Kidney (tissue), 14 donors: ENCODE results near the gene SLC22A23. TPM values are rescaled to one million over a fixed set of nuclear protein-coding genes. Genes with fewer than 3 reads are reported as not detected.
A peak's percentile ranks its signal among the peaks of the same experiment; 100 is the strongest.

Source experiments
- DNase-seq, 5 donors: peaks; one replicate each; pipeline ENCODE4 v3.0.0-alpha.2; 2013 to 2020
- FAIRE-seq: peaks from 2 replicates; lab custom pipeline; 2012; peaks lifted over from hg19 to GRCh38; lab: Jason Lieb, UNC
- H3K27ac ChIP-seq, 2 donors: one replicate each; pipeline ENCODE4 v1.7.0; 2013; ENCODE audit warnings: low read depth in 2 of 2, low read length in 2 of 2, inconsistent platforms in 1 of 2
- H3K27me3 ChIP-seq: one replicate; pipeline ENCODE4 v1.7.1; 2013; ENCODE audit warnings: low read length, inconsistent platforms; ENCODE audit not compliant: control insufficient read depth, insufficient read depth
- H3K36me3 ChIP-seq, 3 donors: one replicate each; pipeline versions ENCODE4 v1.7.0 to v1.7.1; 2013; ENCODE audit warnings: low read length in 3 of 3, control low read depth in 1 of 3, inconsistent platforms in 1 of 3; ENCODE audit not compliant: insufficient read depth in 3 of 3, control insufficient read depth in 2 of 3
- H3K4me1 ChIP-seq, 3 donors: one replicate each; pipeline versions ENCODE4 v1.7.0 to v1.7.1; 2013; ENCODE audit warnings: low read length in 3 of 3, inconsistent platforms in 1 of 3, low read depth in 1 of 3; ENCODE audit not compliant: control insufficient read depth in 2 of 3, insufficient read depth in 2 of 3
- H3K4me3 ChIP-seq, 3 donors: one replicate each; pipeline versions ENCODE4 v1.7.0 to v1.8.1; 2013; ENCODE audit warnings: low read length in 3 of 3, control low read depth in 1 of 3, inconsistent platforms in 1 of 3
- H3K9ac ChIP-seq, 3 donors: one replicate each; pipeline versions ENCODE4 v1.7.0 to v1.7.1; 2013; ENCODE audit warnings: low read length in 3 of 3, control low read depth in 1 of 3, inconsistent platforms in 1 of 3
- H3K9me3 ChIP-seq, 3 donors: one replicate each; pipeline versions ENCODE4 v1.7.0 to v1.7.1; 2013; ENCODE audit warnings: low read length in 3 of 3, control low read depth in 1 of 3, inconsistent platforms in 1 of 3; ENCODE audit not compliant: control insufficient read depth in 2 of 3, insufficient read depth in 1 of 3
- CTCF ChIP-seq: IDR thresholded peaks from 3 replicates; pipeline ENCODE4 v1.5.1; 2012; ENCODE audit warnings: mild to moderate bottlenecking, moderate library complexity, borderline replicate concordance; ENCODE audit not compliant: insufficient read depth; ENCODE audit errors: extremely low read depth
- intact Hi-C: fragments of 100-400 bp; cut with DNase I; formaldehyde crosslinking; loops from one replicate; pipeline ENCODE4 v1.11.1; 2022
- polyA plus RNA-seq: library from polyadenylated mRNA; stranded (reverse); fragments of 350-450 nt; fragmentation: Illumina TruSeq; extraction: RNeasy Lipid Tissue Mini Kit (QIAGEN cat#74804); gene quantifications from one replicate; pipeline ENCODE4 v1.2.3, GENCODE V29; 2014; ENCODE audit warnings: low read depth, low replicate concordance; ENCODE audit not compliant: insufficient read depth
- total RNA-seq: library from RNA; stranded (reverse); fragmentation: NEBNext Ultra II Directional; extraction: Animal tissue kit (Norgen Biotek cat#: 25700); gene quantifications from one replicate; pipeline ENCODE4 v1.2.1, GENCODE V29; 2021
- donor health status: control.
- donor health status: control.
- donor health status: control.
- donor health status: control.
- donor health status: control.
- donor health status: DM: yes; HTN: yes; CAD: no.
- donor health status: Normal renal cell carcinoma (clear cell type).

Gene SLC22A23
- total and polyA plus RNA-seq, 2 donors from 2014 or later: 5.3 to 5.7 TPM

GRCh38 chr6:3326184-3326971 lies 130.5 kb downstream of the SLC22A23 start:
- Histone ChIP-seq H3K9ac (no peak overlapping the region), H3K9me3 (no peaks in the 10 kb centered on the region), H3K27ac (no peak overlapping the region), H3K4me1 (no peaks in the 10 kb centered on the region), H3K4me3 (no peak overlapping the region), H3K27me3 (peaks cover 2% of the 10 kb centered on the region), H3K36me3 (no peaks in the 10 kb centered on the region)
- no peak for DNase-seq
- no peak for FAIRE-seq
- no peak for TF ChIP-seq CTCF
- intact Hi-C loops: no loop called here

- intact Hi-C loops: no loop called here
- no peak overlapping the region for H3K9ac ChIP-seq
- DNase-seq (no peak), FAIRE-seq (no peak)
- no peak for TF ChIP-seq CTCF
- no peak overlapping the region for H3K4me3 ChIP-seq
- no peaks in the 10 kb centered on the region for H3K4me1 ChIP-seq
- H3K9me3 ChIP-seq: no peaks in the 10 kb centered on the region
- H3K27ac ChIP-seq: peak overlapping the region in 1 of 2 donors; percentile 62
- H3K36me3 ChIP-seq: no peaks in the 10 kb centered on the region
- peaks cover 2% of the 10 kb centered on the region for H3K27me3 ChIP-seq
Observed at GRCh38 chr6:3325210-3325609, 131.6 kb downstream of the SLC22A23 start.

GRCh38 chr6:3324262-3324942 lies 132.4 kb downstream of the SLC22A23 start:
- H3K4me1 ChIP-seq: no peaks in the 10 kb centered on the region
- H3K9ac ChIP-seq: no peak overlapping the region
- FAIRE-seq (no peak), DNase-seq (peak in 2 of 5 donors; percentile 26 to 60)
- TF ChIP-seq CTCF: no peak
- H3K36me3 ChIP-seq: no peaks in the 10 kb centered on the region
- H3K27ac ChIP-seq: peak overlapping the region; percentile 20 to 62
- H3K9me3 ChIP-seq: no peaks in the 10 kb centered on the region
- no peak overlapping the region for H3K4me3 ChIP-seq
- intact Hi-C loops: no loop called here
- peaks cover 2% of the 10 kb centered on the region for H3K27me3 ChIP-seq
